H1 (cell line): ENCODE measurements around the gene SYN1. TPM values are rescaled to one million over a fixed set of nuclear protein-coding genes. Genes with fewer than 3 reads are reported as not detected.

Source experiments
- CTCF ChIA-PET: fragments of 300-600 bp; sonication (Branson Sonifier 250); formaldehyde crosslinking; loops from one replicate; lab custom pipeline; 2021; ENCODE audit not compliant: partially characterized antibody; lab: Charles Lee
- POLR2A ChIA-PET: fragments of 300-600 bp; sonication (Branson Sonifier 250); formaldehyde crosslinking; loops from one replicate; lab custom pipeline; 2021; ENCODE audit warnings: inconsistent platforms; ENCODE audit not compliant: partially characterized antibody; lab: Charles Lee
- DNase-seq, 2 experiments: peaks; one replicate each; pipeline versions ENCODE4 v3.0.0 to v3.0.0-alpha.2; 2010 to 2022; ENCODE audit warnings: low spot score in 2 of 2, low read depth in 1 of 2, mixed read lengths in 1 of 2
- FAIRE-seq: peaks from 2 replicates; lab custom pipeline; 2011; peaks lifted over from hg19 to GRCh38; lab: Jason Lieb, UNC
- H2AFZ ChIP-seq: 2 replicates; pipeline ENCODE4 v1.8.1; 2012; ENCODE audit warnings: low read length, inconsistent platforms
- H2AK5ac ChIP-seq: 2 replicates; pipeline ENCODE4 v1.6.1; 2013; ENCODE audit warnings: low read depth, low read length
- H2BK120ac ChIP-seq: replicated peaks from 2 replicates; pipeline ENCODE3; 2013; ENCODE audit warnings: low read depth, low read length, inconsistent platforms
- H2BK12ac ChIP-seq: 2 replicates; pipeline ENCODE4 v1.6.1; 2013; ENCODE audit warnings: low read depth, low read length
- H2BK15ac ChIP-seq: 2 replicates; pipeline ENCODE4 v1.6.1; 2013; ENCODE audit warnings: low read length
- H2BK20ac ChIP-seq: 2 replicates; pipeline ENCODE4 v1.6.1; 2013; ENCODE audit warnings: low read length
- H2BK5ac ChIP-seq: 2 replicates; pipeline ENCODE4 v1.6.1; 2013; ENCODE audit warnings: low read depth, low read length
- H3K14ac ChIP-seq: 2 replicates; pipeline ENCODE4 v1.6.1; 2013; ENCODE audit warnings: inconsistent platforms; ENCODE audit not compliant: insufficient read length
- H3K18ac ChIP-seq: 2 replicates; pipeline ENCODE4 v1.6.1; 2013; ENCODE audit warnings: low read length; ENCODE audit errors: extremely low read depth
- H3K23ac ChIP-seq: 2 replicates; pipeline ENCODE4 v1.6.1; 2013; ENCODE audit warnings: inconsistent platforms; ENCODE audit not compliant: insufficient read length
- H3K23me2 ChIP-seq: 2 replicates; pipeline ENCODE4 v1.6.1; 2013; ENCODE audit warnings: low read depth, low read length
- H3K27ac ChIP-seq: 2 replicates; pipeline ENCODE4 v1.6.1; 2011; ENCODE audit warnings: low read depth, low read length, inconsistent platforms
- H3K27me3 ChIP-seq, 4 experiments: replicated peaks in 1 of 4; 1 replicate in 1 of 4; 2 replicates in 3 of 4; pipeline versions ENCODE4 v1.6.1 to v1.8.1; 2011 to 2013; ENCODE audit warnings: low read length in 3 of 4, mild to moderate bottlenecking in 3 of 4, inconsistent platforms in 2 of 4, mixed read lengths in 2 of 4, moderate library complexity in 1 of 4; ENCODE audit not compliant: control insufficient read depth in 3 of 4, insufficient read depth in 3 of 4; ENCODE audit errors: extremely low read depth in 1 of 4
- H3K36me3 ChIP-seq, 4 experiments: 2 replicates each; pipeline versions ENCODE4 v1.6.1 to v1.8.1; 2011 to 2013; ENCODE audit warnings: mild to moderate bottlenecking in 4 of 4, low read length in 3 of 4, moderate library complexity in 2 of 4, control low read depth in 1 of 4, inconsistent platforms in 1 of 4; ENCODE audit not compliant: insufficient read depth in 4 of 4, control insufficient read depth in 2 of 4
- H3K4ac ChIP-seq: replicated peaks from 2 replicates; pipeline ENCODE3; 2013; ENCODE audit warnings: low read length, low read depth, mixed read lengths, inconsistent platforms; ENCODE audit not compliant: insufficient read length
- H3K4me1 ChIP-seq, 4 experiments: replicated peaks in 1 of 4; 1 replicate in 1 of 4; 2 replicates in 3 of 4; pipeline versions ENCODE4 v1.6.1 to v1.8.1; 2011 to 2013; ENCODE audit warnings: low read length in 3 of 4, inconsistent platforms in 2 of 4, mixed read lengths in 1 of 4; ENCODE audit not compliant: insufficient read depth in 4 of 4, control insufficient read depth in 3 of 4
- H3K4me2 ChIP-seq, 2 experiments: 2 replicates each; pipeline versions ENCODE4 v1.6.1 to v1.8.1; 2011 to 2013; ENCODE audit warnings: low read depth in 2 of 2, low read length in 2 of 2, control low read depth in 1 of 2, inconsistent platforms in 1 of 2, mild to moderate bottlenecking in 1 of 2; ENCODE audit not compliant: insufficient read depth in 1 of 2
- H3K4me3 ChIP-seq, 4 experiments: fragments of 200-600, 300-600 bp in 1 of 4; sonication (generic), shearing (Covaris generic), sonication (Bioruptor Twin) in 1 of 4; 2 replicates each; pipeline versions ENCODE4 v1.5.1 to v1.8.1; 2011 to 2016; ENCODE audit warnings: low read length in 4 of 4, low read depth in 3 of 4, control low read depth in 2 of 4, inconsistent platforms in 2 of 4, mild to moderate bottlenecking in 2 of 4, mixed read lengths in 1 of 4, moderate library complexity in 1 of 4; ENCODE audit not compliant: insufficient read depth in 2 of 4; ENCODE audit errors: extremely low read depth in 1 of 4
- H3K56ac ChIP-seq: replicated peaks from 2 replicates; pipeline ENCODE3; 2013; ENCODE audit warnings: low read depth, mild to moderate bottlenecking, mixed read lengths, low read length, inconsistent platforms; ENCODE audit not compliant: insufficient read length
- H3K79me1 ChIP-seq: 2 replicates; pipeline ENCODE4 v1.6.1; 2013; ENCODE audit warnings: low read depth, low read length, control low read depth
- H3K79me2 ChIP-seq, 2 experiments: 2 replicates each; pipeline versions ENCODE4 v1.6.1 to v1.8.1; 2012 to 2013; ENCODE audit warnings: low read length in 2 of 2, mild to moderate bottlenecking in 2 of 2, inconsistent platforms in 1 of 2; ENCODE audit not compliant: insufficient read depth in 2 of 2, control insufficient read depth in 1 of 2
- H3K9ac ChIP-seq, 4 experiments: replicated peaks in 1 of 4; 1 replicate in 1 of 4; 2 replicates in 3 of 4; pipeline versions ENCODE4 v1.6.1 to v1.8.1; 2011 to 2013; ENCODE audit warnings: low read depth in 3 of 4, low read length in 3 of 4, control low read depth in 2 of 4, mild to moderate bottlenecking in 2 of 4, moderate library complexity in 2 of 4, inconsistent platforms in 1 of 4; ENCODE audit errors: extremely low read depth in 1 of 4
- H3K9me3 ChIP-seq, 2 experiments: 2 replicates each; pipeline versions ENCODE4 v1.6.1 to v1.8.1; 2012 to 2013; ENCODE audit warnings: mild to moderate bottlenecking in 2 of 2, moderate library complexity in 2 of 2, control low read depth in 1 of 2, inconsistent platforms in 1 of 2, low read depth in 1 of 2, low read length in 1 of 2, mixed read lengths in 1 of 2; ENCODE audit not compliant: insufficient read depth in 2 of 2
- H4K20me1 ChIP-seq, 2 experiments: replicated peaks in 1 of 2; 2 replicates each; pipeline versions ENCODE3 to v1.8.1; 2011 to 2013; ENCODE audit warnings: inconsistent platforms in 2 of 2, low read length in 2 of 2, mild to moderate bottlenecking in 1 of 2; ENCODE audit not compliant: insufficient read depth in 2 of 2, control insufficient read depth in 1 of 2
- H4K5ac ChIP-seq: 2 replicates; pipeline ENCODE4 v1.6.1; 2013; ENCODE audit warnings: low read length, low read depth, mixed read lengths, inconsistent platforms; ENCODE audit not compliant: insufficient read length
- H4K8ac ChIP-seq: 2 replicates; pipeline ENCODE4 v1.8.0; 2013; ENCODE audit warnings: mild to moderate bottlenecking, moderate library complexity, low read length, inconsistent platforms; ENCODE audit not compliant: insufficient read depth; ENCODE audit errors: extremely low read depth
- H4K91ac ChIP-seq: replicated peaks from 2 replicates; pipeline ENCODE3; 2013; ENCODE audit warnings: low read length, mixed read lengths, inconsistent platforms; ENCODE audit not compliant: insufficient read length
- POLR2AphosphoS5 ChIP-seq: IDR thresholded peaks from 2 replicates; pipeline ENCODE4 v1.6.1; 2011; ENCODE audit warnings: low read depth, low read length
- WGBS, 2 experiments: shearing (Covaris generic) in 1 of 2; methylation state at CpG; one replicate each; pipeline versions ENCODE4 v1.1.6 to v1.1.7; 2013 to 2015; ENCODE audit warnings: low lambda C conversion rate in 2 of 2, mixed read lengths in 2 of 2, inconsistent platforms in 1 of 2, low coverage in 1 of 2, missing lambda C conversion rate in 1 of 2; ENCODE audit not compliant: insufficient replicate concordance in 2 of 2, insufficient coverage in 1 of 2, insufficient read length in 1 of 2; ENCODE audit errors: extremely low coverage in 1 of 2, missing lambda C conversion rate in 1 of 2; 5-methylcytosine and 5-hydroxymethylcytosine counted together
- polyA plus RNA-seq, 7 experiments: library from polyadenylated mRNA; depleted of rRNA in 3 of 7; stranded (reverse) in 5 of 7; unstranded in 2 of 7; fragments of >200 nt in 5 of 7; fragments of 200-250 nt in 2 of 7; gene quantifications; 1 replicate in 5 of 7; 2 replicates in 1 of 7; 4 replicates in 1 of 7; pipeline versions ENCODE4 v1.2.1 to v1.2.3, GENCODE V29; 2011 to 2013; ENCODE audit warnings: missing spikeins in 2 of 7, mixed read lengths in 2 of 7
- total RNA-seq: library from RNA; stranded (reverse); fragmentation: NEBNext Ultra II Directional; extraction: Animal tissue kit (Norgen Biotek cat#: 25700); gene quantifications from 2 replicates; pipeline ENCODE4 v1.2.1, GENCODE V29; 2021

SYN1 gene
- total and polyA plus RNA-seq, 2 of the 8 experiments (the other 6 are each of a cell fraction or from before 2014, with no cell fraction given) = 2.1 to 14.1 TPM

DNA sequence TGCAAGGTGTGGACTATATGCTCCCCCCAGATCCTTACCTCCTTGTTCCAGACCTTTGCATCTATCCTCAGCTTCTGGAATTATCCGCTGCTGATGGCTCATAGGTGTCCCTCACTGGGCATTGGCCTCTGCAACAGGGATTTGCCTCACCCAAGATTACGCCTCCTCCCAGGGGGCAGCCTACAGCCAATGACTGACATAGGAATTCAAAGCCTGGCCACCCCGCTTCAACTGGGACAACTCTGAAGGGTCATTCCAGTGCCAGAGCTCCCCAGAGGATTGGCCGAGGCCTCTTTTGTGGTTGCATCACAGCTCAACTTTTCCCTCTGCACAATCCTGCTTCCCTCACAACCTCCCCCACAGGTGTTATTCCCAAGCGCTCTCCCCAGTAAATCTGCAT lies 5.0 kb downstream of the SYN1 start:
- H2BK120ac ChIP-seq = no peak overlapping the region
- no peak overlapping the region for H2BK12ac ChIP-seq
- H3K23me2 ChIP-seq = no peaks in the 10 kb centered on the region
- H3K18ac ChIP-seq = no peak overlapping the region
- no peak overlapping the region for H3K56ac ChIP-seq
- H3K79me2 ChIP-seq = no peaks in the 10 kb centered on the region
- H3K14ac ChIP-seq = no peak overlapping the region
- H3K4me3 ChIP-seq = no peak overlapping the region
- no peak overlapping the region for H2AFZ ChIP-seq
- H3K9ac ChIP-seq = no peak overlapping the region
- WGBS, 2 experiments = 79% methylated on average over 4 of the region's 5 CpGs; no CpG with 5 or more reads in 1 of the 2 experiments
- ChIA-PET POLR2A (interaction anchor here (1.4 kb wide), 1 partner anchor 33 kb away, joined by 5 read pairs; the partner anchor contains the start of gene TIMP1), CTCF (interaction anchor here (0.8 to 2.1 kb wide), 4 partner anchors 11 to 53 kb away, joined by 4 to 5 read pairs (median 4); no protein-coding TSS in a partner anchor)
- H2BK15ac ChIP-seq = no peak overlapping the region
- H2BK5ac ChIP-seq = no peak overlapping the region
- no peak overlapping the region for H2AK5ac ChIP-seq
- no peaks in the 10 kb centered on the region for H3K79me1 ChIP-seq
- no peak overlapping the region for H2BK20ac ChIP-seq
- H4K91ac ChIP-seq = no peak overlapping the region
- H3K36me3 ChIP-seq = no peaks in the 10 kb centered on the region
- H3K27ac ChIP-seq = no peak overlapping the region
- FAIRE-seq (no peak), DNase-seq (no peak)
- H3K4me1 ChIP-seq = no peaks in the 10 kb centered on the region
- no peaks in the 10 kb centered on the region for H3K9me3 ChIP-seq
- H4K20me1 ChIP-seq = no peaks in the 10 kb centered on the region
- no peak overlapping the region for H3K23ac ChIP-seq
- H4K5ac ChIP-seq = no peak overlapping the region
- H3K27me3 ChIP-seq = no peaks in the 10 kb centered on the region
- H4K8ac ChIP-seq = no peak overlapping the region
- H3K4ac ChIP-seq = no peak overlapping the region
- H3K4me2 ChIP-seq = no peak overlapping the region
- no peak for TF ChIP-seq POLR2AphosphoS5
